Stimulated activated CD4-positive, alpha-beta T cell treated with anti-CD3 and anti-CD28 coated beads, Interleukin-15, amount 100 ng/mL, for 48 hours (primary cell): ENCODE measurements around the gene CNTNAP2.

Source experiments
- DNase-seq, 2 donors: peaks; one replicate each; pipeline ENCODE4 v3.0.0-alpha.2; 2020; ENCODE audit warnings: low read depth in 2 of 2

Gene CNTNAP2

DNA sequence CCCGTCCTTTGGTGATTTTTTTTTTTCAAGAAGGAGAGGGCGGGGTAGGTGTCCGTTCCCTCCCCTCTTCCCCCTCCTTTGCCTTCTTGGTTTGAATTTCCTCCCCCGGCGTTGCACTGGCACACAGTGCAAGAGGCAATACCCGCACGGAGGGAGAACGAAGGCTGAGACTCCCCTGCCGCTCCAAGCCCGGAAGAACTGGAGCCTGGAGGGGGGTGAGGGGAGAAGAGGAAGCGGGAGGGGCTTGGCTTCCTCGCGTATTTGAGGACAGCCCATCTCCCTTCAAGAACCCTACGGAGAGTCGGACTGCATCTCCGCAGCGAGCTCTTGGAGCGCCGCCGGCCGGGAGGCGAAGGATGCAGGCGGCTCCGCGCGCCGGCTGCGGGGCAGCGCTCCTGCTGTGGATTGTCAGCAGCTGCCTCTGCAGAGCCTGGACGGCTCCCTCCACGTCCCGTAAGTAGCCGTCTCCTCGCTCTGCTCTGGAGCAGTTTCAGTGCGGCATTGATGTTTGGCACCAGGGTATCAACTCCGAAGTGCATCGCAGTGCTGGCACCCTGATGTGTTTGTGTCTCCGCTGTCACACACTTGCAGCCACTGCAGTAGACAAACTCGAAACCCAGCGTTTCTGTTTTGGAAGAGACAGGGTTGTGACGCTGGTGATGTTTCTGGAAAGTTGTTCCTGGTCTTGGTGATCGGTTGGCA, at the start of gene CNTNAP2:
Gene CNTNAP2 (plus strand): TSS at position 281 of the 702 bp plus-strand sequence. CDS start 76 bp downstream, at position 357.
- DNase-seq: no peak

DNA sequence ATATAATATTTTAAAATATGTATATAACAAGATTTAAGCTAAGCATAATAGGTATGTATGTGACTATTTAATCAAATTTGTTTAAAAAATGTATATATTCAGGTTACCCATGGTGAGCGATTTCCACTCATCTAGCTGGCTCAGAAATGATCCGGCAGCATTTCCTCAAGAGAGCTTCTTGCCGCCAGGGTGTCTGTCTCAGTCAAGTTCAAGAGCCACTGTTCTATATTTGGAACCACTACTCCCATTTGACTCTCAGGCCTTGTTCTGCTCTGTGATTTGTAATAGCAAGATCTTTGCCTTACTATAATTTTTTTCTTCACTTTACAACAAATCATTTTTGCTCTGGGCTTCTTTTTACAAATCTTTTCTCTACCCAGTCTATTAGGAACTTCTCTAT, 48.7 kb upstream of the CNTNAP2 start:
- no peak for DNase-seq

DNA sequence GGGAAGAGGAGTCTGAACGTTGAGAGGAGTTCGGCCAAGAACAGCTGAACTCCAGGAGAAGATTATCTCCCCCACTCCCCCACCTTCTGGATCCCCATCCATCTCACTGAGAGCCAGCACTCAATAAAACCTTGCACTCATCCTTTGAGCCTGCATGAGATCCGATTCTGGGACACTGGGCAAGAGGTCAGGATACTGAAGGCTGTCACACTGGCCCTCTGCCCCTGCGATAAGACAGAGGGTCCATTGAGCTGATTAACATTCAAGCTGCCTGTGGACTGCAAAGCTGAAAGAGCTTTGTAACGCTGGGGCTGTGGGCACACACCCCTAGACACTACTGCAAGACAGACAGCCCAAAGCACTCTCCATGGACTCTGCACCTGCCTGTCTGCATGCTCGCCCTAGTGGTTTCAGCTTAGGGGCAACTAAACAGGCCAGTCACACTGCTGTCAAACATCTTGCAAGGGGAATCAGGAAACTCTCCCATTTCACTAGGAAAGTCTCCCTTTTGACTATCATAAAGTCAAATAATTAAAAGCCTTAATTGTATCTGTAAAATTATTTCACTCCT, 42.3 kb upstream of the CNTNAP2 start:
- DNase-seq: no peak

DNA sequence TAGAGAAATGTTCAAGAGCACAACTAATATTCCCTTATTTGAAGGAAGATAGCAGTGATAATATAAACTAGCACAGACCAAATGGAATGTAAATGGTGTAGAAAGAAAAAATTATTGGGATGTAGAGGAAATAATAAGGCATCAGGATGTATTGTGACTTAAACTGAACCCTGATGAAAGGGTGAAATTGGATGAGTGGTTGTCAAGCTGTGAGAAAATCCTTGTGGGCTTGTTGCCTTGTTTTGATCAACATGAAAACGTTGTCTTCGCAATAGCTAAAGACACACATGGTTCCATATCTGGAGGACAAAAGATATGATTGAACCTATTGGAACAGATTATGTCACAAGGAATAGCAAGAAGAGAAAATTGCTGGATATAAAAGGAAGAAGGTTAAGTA, 40.3 kb upstream of the CNTNAP2 start:
- DNase-seq: no peak

DNA sequence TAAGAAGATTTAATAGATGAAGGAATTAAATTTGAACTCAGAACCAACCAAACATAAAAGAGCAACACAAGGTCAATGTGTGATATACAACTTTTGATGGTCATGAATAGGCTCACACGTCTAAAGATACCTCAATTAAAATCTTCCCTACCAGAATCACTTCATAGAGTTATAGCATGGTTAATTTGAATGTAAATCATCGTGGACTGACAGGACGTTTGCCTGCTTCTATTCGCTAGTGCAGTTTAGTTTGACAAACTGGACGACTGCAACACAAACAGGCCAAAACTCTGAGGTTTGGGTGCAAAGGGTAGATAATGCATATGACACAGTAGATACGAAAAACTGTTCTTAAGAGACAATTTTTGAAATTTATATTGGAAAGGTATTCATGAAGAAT, 32.5 kb upstream of the CNTNAP2 start:
- no peak for DNase-seq

DNA sequence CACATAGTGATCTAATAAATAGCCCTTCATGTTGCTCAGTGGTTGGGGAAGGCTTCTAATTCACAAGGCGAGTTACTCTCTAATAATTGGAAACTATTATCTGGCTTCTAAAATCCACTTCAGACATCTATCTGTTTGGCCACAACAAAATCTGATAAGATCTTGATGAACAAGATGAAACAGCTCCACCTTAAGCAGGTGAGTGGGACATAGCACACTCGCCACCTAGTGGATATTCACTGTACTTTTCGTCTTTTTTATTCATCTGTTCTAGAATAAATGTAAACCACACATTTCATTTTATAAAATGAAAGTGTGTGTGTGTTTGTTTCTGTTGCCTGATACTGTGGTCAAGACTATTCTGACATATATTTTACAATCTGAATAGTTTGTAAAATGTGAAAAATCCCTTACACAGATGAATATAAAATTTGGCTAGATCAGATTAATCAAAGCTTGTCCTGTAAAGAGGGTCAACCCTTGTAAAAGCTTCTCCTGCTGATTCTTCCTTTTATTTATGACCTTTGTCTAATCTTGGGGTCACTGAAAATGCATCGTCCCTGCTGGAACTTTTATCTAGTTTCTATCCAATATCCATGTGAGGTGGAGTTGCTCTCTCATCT, 26.5 kb upstream of the CNTNAP2 start:
- DNase-seq: no peak

DNA sequence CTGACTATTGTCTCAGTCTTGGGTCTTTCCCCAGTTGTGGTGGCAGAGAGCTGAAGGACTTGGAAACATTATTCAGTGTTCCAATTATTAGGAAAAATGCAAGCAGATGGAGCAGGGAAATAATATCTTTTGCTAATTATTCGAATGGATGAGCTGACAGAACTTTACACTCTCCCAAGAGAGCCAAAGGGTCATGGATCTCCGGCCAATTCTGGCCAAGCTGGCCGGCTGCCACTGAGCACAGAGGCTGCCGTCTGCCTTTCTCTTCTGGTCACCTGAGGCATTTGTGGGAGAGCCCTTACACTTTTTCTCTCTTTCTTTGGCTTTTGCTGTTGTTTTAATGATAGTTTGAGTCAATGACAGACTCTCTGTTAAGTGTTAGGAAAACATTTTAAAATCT, 22.2 kb upstream of the CNTNAP2 start:
- no peak for DNase-seq

DNA sequence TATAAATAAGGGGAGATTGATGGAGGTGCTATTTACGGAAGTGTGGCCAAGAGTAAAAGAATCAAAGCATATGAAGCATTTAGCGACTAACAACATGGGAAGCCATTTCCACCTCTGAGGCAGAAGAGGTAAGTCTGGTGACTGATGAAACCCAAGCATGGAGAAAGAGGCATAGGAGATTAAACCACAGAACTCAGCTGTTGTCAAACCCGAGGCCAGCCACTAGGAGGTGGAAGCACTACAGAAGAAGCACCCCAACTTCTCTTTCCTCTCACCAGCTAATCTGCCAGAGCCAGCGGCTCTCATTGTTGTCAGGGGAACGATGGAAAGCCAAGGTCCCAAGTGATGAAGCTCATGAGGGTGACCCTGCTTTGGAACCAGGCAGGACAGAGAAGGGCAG, 19.6 kb upstream of the CNTNAP2 start:
- no peak for DNase-seq

DNA sequence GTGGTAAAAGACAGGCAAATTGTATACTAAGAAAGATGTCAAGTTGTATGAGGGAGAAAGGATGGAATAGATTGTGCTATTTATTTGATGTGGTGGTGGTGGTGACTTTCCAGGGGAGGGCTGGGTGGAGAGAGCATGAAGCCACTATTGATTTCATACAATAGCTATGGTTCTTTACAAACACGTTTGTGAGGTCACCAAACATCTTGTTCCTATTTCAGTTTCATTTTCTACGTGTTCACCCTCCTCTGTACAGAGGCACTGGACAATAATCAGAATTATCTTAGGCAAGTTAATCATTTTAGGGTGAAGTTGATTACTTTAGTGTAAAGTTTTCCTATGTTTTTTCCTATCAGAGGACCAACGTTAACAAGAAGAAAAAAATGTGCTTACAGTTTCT, 10.3 kb upstream of the CNTNAP2 start:
- DNase-seq: no peak

DNA sequence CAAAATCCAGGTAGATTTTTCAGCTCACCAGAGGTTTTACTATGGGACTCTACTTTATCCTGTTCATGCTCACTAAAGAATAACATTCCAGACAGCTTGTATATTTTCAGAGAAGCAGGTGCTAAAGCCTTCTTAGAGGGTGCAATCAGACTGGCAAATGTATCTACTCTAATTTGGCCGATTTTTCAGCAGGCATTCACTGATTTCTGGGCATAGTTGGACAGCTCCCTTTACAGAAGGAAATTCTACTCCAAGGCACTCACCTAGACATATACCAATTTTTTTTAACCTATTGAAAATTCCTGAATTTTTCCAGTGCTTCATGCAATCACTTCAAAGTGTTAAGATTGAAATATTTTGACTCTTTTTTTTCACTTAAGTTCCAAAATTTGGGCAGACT, 3.8 kb upstream of the CNTNAP2 start:
- DNase-seq: no peak

DNA sequence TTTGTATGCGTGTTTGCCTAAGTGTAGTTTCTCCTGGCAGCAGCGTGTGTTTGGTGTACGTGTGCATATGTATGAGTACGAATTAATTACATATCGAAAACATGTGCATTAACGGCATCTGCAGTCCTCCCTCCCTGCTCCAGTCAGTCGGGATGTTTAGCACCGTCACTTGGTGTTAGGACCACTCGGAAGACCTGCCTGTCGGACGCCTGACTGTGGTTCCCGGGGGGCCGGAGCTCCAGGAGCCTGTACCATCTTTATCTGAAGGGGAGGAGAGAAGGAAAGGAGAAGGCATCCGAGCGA, 1.1 kb upstream of the CNTNAP2 start:
- DNase-seq: no peak

DNA sequence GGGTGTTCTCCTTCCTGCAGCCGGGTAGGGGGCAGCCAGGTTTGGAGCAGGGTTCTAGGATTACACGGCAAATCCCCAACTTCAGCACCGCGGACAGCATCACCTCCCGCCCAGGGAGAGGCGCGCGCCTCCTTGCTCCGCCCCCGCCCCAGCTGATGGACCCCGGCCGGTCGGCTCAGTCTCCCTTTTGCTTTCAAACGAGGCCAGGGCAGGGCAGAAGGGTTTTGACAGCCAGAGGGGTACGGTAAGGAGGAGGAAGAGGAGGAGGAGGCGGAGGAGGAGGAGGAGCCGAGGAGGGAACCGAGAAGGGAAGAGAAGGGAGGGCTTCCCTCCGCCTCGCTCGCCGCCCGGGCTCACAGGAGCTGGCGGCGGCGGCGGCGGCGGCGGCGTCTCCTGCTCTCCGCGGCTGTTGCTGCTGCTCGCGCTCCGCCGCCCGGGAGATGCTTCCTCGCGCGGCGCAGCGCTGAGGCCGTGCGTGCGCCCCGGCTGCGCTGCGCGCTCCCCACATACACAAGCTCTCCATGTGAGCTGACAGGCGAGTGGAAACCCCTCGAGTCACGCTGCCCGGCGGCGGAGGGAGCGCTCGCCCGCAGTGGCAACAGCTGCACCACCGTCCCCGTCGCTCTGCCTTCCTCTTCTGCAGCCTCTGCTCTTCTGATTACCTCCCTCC, 615 bp upstream of the CNTNAP2 start:
- DNase-seq: peak in 1 of 2 donors; percentile 7

DNA sequence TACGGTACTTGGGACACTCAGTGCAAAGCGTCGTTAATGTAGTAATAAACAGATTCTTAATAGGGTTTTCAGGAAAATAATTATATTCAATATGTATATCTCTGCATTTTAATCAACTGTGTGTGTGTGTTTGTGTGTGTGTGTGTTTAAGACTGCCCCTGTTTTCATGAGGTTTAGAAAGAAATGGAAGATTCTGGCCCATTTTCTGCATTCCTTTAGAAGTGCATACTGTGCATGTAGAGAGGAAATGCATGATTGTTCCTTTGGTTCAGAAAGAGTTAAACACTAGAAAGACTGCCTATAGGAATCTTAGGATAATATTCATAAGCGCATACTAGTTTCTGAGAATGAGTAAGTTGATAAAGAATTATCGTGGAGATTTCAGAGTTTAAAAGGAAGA, 975 bp downstream of the CNTNAP2 start:
- no peak for DNase-seq

DNA sequence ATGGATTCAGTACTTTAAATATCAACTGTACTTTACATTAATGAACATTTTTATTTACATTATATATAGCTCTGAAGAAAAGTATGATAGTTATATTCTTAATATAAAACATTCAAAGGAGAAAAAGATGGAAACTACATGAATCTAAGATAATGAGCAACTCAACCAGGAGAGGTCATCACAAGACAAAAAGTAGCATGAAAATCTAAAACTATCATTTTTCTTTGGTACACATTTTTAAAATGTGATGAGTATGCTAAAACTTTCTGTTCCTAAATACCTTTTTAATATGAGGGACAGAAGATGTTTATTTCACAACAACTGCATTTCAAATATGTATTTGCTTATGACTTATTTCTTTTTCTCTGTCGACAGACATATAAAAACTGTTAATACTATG, 2.4 kb downstream of the CNTNAP2 start:
- no peak for DNase-seq

DNA sequence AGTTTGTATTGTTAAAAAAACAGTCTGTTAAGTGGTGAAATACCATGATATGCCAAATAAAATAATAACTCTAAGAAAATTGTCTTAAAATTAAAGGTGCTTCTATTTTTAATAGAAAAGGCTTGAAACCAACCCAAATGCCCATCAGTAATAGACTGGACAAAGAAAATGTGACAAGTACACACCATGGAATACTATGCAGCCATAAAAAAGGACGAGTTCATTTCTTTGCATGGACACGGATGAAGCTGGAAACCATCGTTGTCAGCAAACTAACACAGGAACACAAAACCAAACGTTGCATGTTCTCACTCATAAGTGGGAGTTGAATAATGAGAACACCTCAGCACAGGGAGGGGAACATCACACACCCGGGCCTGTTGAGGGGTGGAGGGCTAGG, 7.1 kb downstream of the CNTNAP2 start:
- no peak for DNase-seq

DNA sequence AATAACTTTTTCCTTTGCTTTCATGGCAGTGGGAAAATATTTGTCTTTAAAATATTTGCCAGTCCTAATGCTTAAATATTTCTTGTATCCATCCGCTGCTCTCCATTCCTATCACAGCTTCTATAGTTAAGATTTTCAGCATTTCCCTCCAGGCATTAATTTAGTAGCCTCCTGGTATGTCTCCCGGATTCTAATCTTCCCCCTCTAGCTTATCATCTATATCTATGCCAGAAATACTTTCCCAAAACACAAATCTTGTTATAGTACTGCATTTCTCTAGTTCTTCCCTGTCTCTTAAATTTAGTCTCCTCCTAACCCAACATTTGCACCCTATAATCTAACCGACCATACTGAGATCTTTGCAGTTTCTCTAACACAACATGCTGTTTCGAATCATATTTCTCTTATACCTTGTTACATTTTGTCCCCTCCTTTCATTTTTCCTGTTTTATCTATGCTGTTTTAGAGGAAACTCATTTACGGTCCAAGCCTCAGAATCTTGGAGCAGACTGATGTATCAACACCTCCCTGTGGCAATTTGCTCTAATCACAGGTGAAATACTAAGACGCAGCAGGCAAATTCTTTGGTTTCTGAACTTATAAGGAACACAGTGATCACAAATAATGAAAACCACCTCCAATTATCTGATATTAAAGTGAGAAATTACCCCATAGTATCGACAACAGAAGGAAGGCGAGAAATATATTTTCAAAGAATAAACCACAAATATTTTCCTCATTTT, 10.3 kb downstream of the CNTNAP2 start:
- DNase-seq: no peak

DNA sequence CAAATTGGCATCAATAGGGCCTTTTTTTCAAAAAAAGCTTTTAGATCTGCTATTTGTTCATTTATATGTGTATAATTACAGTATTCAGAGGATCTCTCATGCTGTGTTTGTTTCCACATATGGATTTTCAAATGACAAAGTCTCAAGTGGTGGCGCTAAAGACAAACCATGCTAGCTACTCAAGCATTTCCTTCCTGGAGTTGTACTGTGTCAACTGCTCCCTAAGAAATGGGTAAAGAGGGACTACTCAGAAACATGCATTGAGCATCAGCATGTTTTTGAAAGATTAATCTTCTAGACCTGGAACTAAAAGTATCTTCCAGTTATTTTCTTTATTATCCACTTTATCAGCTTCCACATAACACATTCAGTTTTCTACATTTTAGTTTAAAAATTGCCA, 12.7 kb downstream of the CNTNAP2 start:
- no peak for DNase-seq

DNA sequence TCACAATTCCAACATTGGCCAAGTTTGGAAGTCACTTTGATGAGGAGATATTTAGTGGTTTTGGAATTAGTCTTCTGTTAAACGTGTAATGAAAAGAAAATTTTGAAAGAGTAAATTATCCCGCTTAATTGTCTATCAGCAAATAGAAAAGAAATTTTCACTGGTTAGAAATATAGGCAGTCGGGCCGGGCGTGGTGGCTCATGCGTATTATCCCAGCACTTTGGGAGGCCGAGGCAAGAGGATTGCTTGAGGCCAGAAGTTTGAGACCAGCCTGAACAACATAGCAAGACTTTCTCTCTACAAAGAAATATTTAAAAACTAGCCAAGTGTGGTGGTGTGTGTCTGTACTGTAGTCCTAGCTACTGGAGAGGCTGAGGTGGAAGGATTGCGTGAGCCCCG, 13.4 kb downstream of the CNTNAP2 start:
- no peak for DNase-seq

DNA sequence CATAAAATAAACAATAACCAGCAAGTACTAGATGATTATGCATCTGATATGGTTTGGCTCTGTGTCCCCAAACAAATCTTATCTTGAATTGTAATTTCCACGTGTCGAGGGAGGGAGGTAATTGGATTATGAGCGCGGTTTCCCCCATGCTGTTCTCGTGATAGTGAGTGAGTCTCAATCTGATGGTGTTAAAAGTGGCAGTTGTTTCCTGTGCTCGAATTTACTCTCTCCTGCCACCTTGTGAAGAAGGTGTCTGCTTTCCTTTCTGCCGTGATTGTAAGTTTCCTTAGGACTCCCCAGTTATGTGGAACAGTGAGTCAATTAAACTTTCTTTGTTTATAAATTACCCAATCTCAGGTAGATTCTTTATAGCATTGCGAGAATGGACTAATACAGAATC, 15.1 kb downstream of the CNTNAP2 start:
- DNase-seq: no peak

DNA sequence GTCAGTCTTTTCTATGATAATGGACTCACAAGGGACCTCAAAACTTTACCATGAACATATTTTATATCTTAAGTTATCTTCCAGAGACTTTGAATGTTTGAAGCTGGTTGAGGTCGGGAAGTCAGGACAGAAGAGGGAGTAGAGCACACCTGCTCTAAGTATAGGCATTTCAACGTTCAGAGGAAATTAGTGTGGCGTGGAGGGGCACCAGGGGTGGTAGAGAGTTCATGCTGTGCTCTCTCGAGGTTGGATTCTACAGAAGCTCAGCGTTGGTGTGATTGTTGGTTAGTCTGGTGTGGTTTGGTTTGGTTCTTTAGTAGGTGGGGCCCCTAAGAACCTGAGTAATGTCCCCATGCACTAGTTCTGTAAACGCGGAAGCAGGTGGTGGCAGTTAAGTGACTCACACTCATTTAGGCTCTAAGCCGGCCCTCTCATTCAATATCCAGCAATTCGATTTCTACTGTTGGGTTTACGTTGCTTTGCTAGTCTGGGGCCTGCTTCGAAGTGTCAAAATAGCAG, 19.8 kb downstream of the CNTNAP2 start:
- no peak for DNase-seq

DNA sequence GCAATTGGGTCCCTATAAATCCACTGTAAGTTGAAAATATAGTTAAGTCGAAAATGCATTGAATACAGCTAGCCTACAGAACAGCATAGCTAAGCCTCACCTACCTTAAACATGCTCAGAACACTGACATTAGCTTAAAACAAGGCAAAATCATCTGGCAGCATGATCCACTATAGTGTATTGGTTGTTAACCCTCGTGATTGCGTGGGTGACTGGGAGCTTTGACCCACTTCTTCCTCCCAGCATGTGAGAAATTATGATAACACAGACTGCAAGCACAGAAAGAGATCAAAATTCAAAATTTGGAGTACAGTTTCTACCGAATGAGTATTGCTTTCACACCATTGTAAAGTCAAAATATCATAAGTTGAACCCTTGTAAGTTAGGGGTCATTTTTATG, 22.3 kb downstream of the CNTNAP2 start:
- DNase-seq: no peak

DNA sequence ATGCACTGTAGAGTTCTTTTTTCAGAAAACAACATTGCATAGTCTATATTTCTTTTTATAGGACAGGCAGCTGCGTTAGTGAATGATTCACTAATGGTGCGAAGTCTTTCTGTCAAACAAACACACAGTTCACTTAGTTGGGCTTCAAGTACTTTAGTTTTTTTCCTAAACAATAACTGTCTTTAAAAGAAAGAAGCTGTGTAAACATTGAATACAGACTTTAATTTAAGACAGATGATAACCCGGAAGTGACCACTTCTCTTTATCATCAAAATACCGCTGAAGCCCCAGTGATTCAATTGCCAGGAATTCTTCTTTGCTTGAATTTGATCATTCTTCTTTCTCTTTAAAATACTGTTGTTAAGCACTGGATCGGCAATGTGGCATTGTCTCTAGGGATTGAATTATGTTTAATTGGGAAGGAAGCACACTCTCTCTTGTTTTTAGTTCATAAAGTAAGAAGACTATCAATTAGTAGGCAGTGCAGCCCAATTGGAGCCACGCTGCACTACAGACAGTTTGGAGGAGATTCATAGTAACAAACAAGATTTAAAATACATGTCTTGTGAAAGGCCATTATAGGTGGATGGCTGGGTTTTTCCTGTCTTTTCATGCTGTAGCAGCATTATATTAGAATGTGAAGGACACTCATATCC, 30.4 kb downstream of the CNTNAP2 start:
- DNase-seq: no peak
